AG10803 (cell line): ENCODE results near the gene DOCK4.

ENCODE experiments used
- DNase-seq: peaks from one replicate; pipeline ENCODE4 v3.0.0; 2010; ENCODE audit warnings: low read depth
- H3K4me3 ChIP-seq: 2 replicates; pipeline ENCODE4 v1.5.1; 2011; ENCODE audit warnings: mild to moderate bottlenecking, low read length, control low read depth
- CTCF ChIP-seq: conservative IDR thresholded peaks from 2 replicates; pipeline ENCODE4 v1.5.1; 2011; ENCODE audit warnings: mild to moderate bottlenecking, low read length, control low read depth, inconsistent platforms

The DOCK4 gene

GRCh38 chr7:112019932-112020331, 186.3 kb downstream of the DOCK4 start:
- H3K4me3 ChIP-seq, result no peak overlapping the region
- DNase-seq, result no peak
- no peak for TF ChIP-seq CTCF

DNA sequence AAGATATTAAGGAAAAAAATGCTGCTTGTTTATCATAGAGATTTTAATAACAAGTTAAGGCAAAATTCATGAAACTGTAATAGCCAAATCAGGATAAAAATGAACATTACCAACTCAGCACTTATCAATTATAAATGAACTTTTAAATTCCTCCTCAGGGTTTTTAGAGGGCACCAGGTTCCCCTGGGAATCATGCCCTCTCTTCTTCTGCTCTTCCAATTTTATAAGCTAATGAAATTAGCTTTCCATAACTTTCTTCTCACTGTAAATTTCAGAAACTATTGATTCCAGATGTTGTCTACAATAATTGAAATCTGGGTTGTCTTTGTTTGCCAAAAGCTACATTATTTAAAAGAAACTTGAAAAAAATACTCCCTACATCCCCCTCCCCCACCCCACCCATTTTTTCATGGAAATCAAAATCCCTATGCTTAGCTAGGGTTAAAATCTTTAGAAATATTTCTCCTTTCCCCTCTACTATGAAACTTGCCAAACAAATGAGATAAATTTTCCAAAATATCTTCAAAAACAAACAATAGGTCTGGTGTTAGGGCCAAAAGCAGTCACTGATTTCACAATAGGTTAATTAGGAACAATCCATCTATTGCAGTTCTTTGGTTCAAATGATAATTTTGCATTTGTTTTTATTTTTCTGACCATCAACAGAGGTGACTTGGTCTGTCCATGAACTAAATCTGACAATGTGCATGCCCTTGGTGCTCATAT, 187.7 kb downstream of the DOCK4 start:
- H3K4me3 ChIP-seq, result no peak overlapping the region
- DNase-seq, result peak; percentile 8
- no peak for TF ChIP-seq CTCF

GRCh38 chr7:112015146-112015545, 191.1 kb downstream of the DOCK4 start:
- no peak for TF ChIP-seq CTCF
- DNase-seq, result no peak

GRCh38 chr7:112014347-112014746, 191.9 kb downstream of the DOCK4 start:
- no peak for DNase-seq
- H3K4me3 ChIP-seq, result no peak overlapping the region
- TF ChIP-seq CTCF, result no peak

More at GRCh38 chr7:112015146-112015545, 191.1 kb downstream of the DOCK4 start:
- H3K4me3 ChIP-seq, result no peak overlapping the region

- no peak for TF ChIP-seq CTCF
- no peak for DNase-seq
- H3K4me3 ChIP-seq, result no peak overlapping the region
Measured at GRCh38 chr7:112013274-112013673, 192.9 kb downstream of the DOCK4 start.

GRCh38 chr7:112012242-112012641, 194.0 kb downstream of the DOCK4 start:
- no peak for TF ChIP-seq CTCF
- DNase-seq, result no peak
- no peak overlapping the region for H3K4me3 ChIP-seq

- no peak for DNase-seq
- no peak overlapping the region for H3K4me3 ChIP-seq
- TF ChIP-seq CTCF, result no peak
Measured at GRCh38 chr7:112010994-112011393, 195.2 kb downstream of the DOCK4 start.
